Measurements from ENCODE around the gene ARL16. TPM values are rescaled to one million over a fixed set of nuclear protein-coding genes. Genes with fewer than 3 reads are reported as not detected.

Gene ARL16
- polyA plus RNA-seq, 2 of the 4 experiments (the other 2 are of a cell fraction) = 45.2 to 53.6 TPM

GRCh38 chr17:81701288-81702071 lies 17.9 kb upstream of the ARL16 start:
- Histone ChIP-seq H3K4me1 (peaks cover 22% of the 10 kb centered on the region), H3K27ac (peak overlapping the region in 1 of 2 experiments; percentile 97; a peak in 3 of 6 replicates), H3K4me3 (peak overlapping the region; percentile 90), H3K4me2 (peak overlapping the region; percentile 90), H3K9me3 (no peaks in the 10 kb centered on the region)
- whole genome bisulfite sequencing (ENCODE audit: missing lambda C conversion rate) = 73% methylated on average over 22 of the region's 23 CpGs
- FAIRE-seq (no peak), ATAC-seq (peak; percentile 38 to 51; a peak in 4 of 6 replicates), DNase-seq (ENCODE audit: low read depth in 1 of 2, low spot score in 1 of 2) (no peak)
- CTCF ChIA-PET = interaction anchor here (1.0 to 2.9 kb wide), 11 partner anchors 10 to 158 kb away, joined by 3 to 19 read pairs (median 4); partner anchors contain the start of genes ARL16 and HGS
- TF ChIP-seq ZFP36 (IDR thresholded peaks at IDR 0.05; ENCODE audit: borderline replicate concordance, partially characterized antibody) (no peak), KDM5A (IDR thresholded peaks at IDR 0.05) (no peak), BCL3 (IDR thresholded peaks at IDR 0.05) (no peak), POLR2A (IDR thresholded peaks at IDR 0.05; ENCODE audit: low read length) (no peak), NPAS2 (CRISPR knock-in tag; IDR thresholded peaks at IDR 0.05; ENCODE audit: borderline replicate concordance) (no peak), JUNB (IDR thresholded peaks at IDR 0.05) (no peak), ESRRA (IDR thresholded peaks at IDR 0.05; ENCODE audit: borderline replicate concordance, low read length) (no peak), KDM1A (IDR thresholded peaks at IDR 0.05; ENCODE audit: low read depth) (no peak), NR3C1 (IDR thresholded peaks at IDR 0.05) (no peak)
- POLR2A ChIA-PET = interaction anchor here (2.0 to 3.7 kb wide), 4 partner anchors 9 to 17 kb away, joined by 5 to 42 read pairs (median 26); partner anchors contain the start of genes ARL16, HGS and SLC25A10

- no peaks in the 10 kb centered on the region for H3K9me3 ChIP-seq
- ChIA-PET POLR2A (interaction anchor here (2.9 to 3.7 kb wide), 2 partner anchors 12 to 16 kb away, joined by 41 to 42 read pairs; partner anchors contain the start of genes ARL16, HGS and SLC25A10), CTCF (interaction anchor here (0.6 to 2.9 kb wide), 8 partner anchors 10 to 165 kb away, joined by 3 to 19 read pairs (median 6); partner anchors contain the start of genes ARL16 and HGS)
- H3K4me2 ChIP-seq = peak overlapping the region; percentile 90; the same call in 2 of the 3 replicates
- no peak for FAIRE-seq
- no peak overlapping the region; a peak in 1 of 6 replicates for H3K27ac ChIP-seq
- H3K4me3 ChIP-seq = no peak overlapping the region
- no peak for DNase-seq (ENCODE audit: low read depth in 1 of 2, low spot score in 1 of 2)
- TF ChIP-seq ZC3H11A (IDR thresholded peaks at IDR 0.05) (no peak), PHF8 (IDR thresholded peaks at IDR 0.05; ENCODE audit: borderline replicate concordance, low read depth) (no peak), ZNF302 (CRISPR knock-in tag; IDR thresholded peaks at IDR 0.05) (no peak), MAZ (IDR thresholded peaks at IDR 0.05; ENCODE audit: borderline replicate concordance, low read depth, low read length) (no peak), USF2 (IDR thresholded peaks at IDR 0.05) (no peak), GATA3 (IDR thresholded peaks at IDR 0.05; ENCODE audit: borderline replicate concordance) (no peak), ELK1 (IDR thresholded peaks at IDR 0.05; ENCODE audit: low read depth, low read length) (no peak), CBX2 (IDR thresholded peaks at IDR 0.05; ENCODE audit: borderline replicate concordance, low read depth) (no peak), HOXA7 (CRISPR knock-in tag; IDR thresholded peaks at IDR 0.05) (no peak), RFX5 (IDR thresholded peaks at IDR 0.05) (no peak), EP300 (IDR thresholded peaks at IDR 0.05) (no peak), ATOH8 (CRISPR knock-in tag; IDR thresholded peaks at IDR 0.05; ENCODE audit: low read depth) (no peak)
- WGBS (ENCODE audit: missing lambda C conversion rate) = 93% methylated on average over 22 of the region's 25 CpGs
- no peak for ATAC-seq
- H3K4me1 ChIP-seq = peaks cover 22% of the 10 kb centered on the region
These were observed 17.0 kb upstream of the ARL16 start for GRCh38 chr17:81700353-81701287.
